ENCODE measurements around the gene CREB5.

GRCh38 chr7:28708033-28708951 is 296.0 kb downstream of the CREB5 start:
- TF ChIP-seq CREB1 (CRISPR knock-in tag; IDR thresholded peaks at IDR 0.05) (no peak), NFYB (CRISPR knock-in tag; conservative IDR thresholded peaks at IDR 0.05; ENCODE audit: low read depth) (no peak), CTCF (IDR thresholded peaks at IDR 0.05) (no peak), CREM (CRISPR knock-in tag; IDR thresholded peaks at IDR 0.05) (no peak), FOXP4 (CRISPR knock-in tag; IDR thresholded peaks at IDR 0.05) (no peak), ATF2 (CRISPR knock-in tag; IDR thresholded peaks at IDR 0.05; ENCODE audit: borderline replicate concordance, low read depth) (no peak), KAT7 (CRISPR knock-in tag; IDR thresholded peaks at IDR 0.05; ENCODE audit: borderline replicate concordance) (no peak), NR3C1 (CRISPR knock-in tag; conservative IDR thresholded peaks at IDR 0.05; ENCODE audit: low read depth) (no peak), FOXJ3 (CRISPR knock-in tag; IDR thresholded peaks at IDR 0.05; ENCODE audit: borderline replicate concordance) (no peak), FOXK1 (CRISPR knock-in tag; IDR thresholded peaks at IDR 0.05) (no peak), SP1 (CRISPR knock-in tag; conservative IDR thresholded peaks at IDR 0.05) (no peak)
